K562 (cell line): ENCODE measurements around the gene RDH11. TPM values are rescaled to one million over a fixed set of nuclear protein-coding genes. Genes with fewer than 3 reads are reported as not detected.

Source experiments
- ATAC-seq: fragments of 200-7000 bp; cut with Tn5 transposase; 3 replicates; pipeline ENCODE4 v1.9.1; 2020; ENCODE audit warnings: moderate library complexity
- BruUV-seq: library from RNA; stranded (reverse); fragments of 400-500 nt; replicated peaks from 2 replicates; lab custom pipeline; 2021; lab: Mats Ljungman, UMichigan
- CTCF ChIA-PET: fragments of 300-600 bp; formaldehyde crosslinking; extraction: SDS; loops from one replicate; lab custom pipeline; 2021; ENCODE audit warnings: low intra/inter-chr PET ratio; lab: Yijun Ruan, JAX
- POLR2A ChIA-PET: fragments of 300-600, 350-650 bp; sonication (Branson Sonifier 250); formaldehyde crosslinking; extraction: SDS; loops from one replicate; lab custom pipeline; 2021; ENCODE audit warnings: antibody characterized with exemption, inconsistent platforms; lab: Yijun Ruan, JAX
- DNase-seq, 4 experiments: peaks; one replicate each; pipeline versions ENCODE4 v3.0.0 to v3.0.0-alpha.2; 2011 to 2018; ENCODE audit warnings: low spot score in 3 of 4, mixed read lengths in 3 of 4; ENCODE audit errors: extremely low read depth in 1 of 4
- FAIRE-seq: peaks from 2 replicates; lab custom pipeline; 2011; peaks lifted over from hg19 to GRCh38; lab: Jason Lieb, UNC
- H2AFZ ChIP-seq: 2 replicates; pipeline ENCODE4 v1.6.0; 2011; ENCODE audit warnings: low read depth, low read length, control low read depth, inconsistent platforms
- H3K27ac ChIP-seq: fragments of 200-600 bp; 3 replicates; pipeline ENCODE4 v1.8.0; 2011; ENCODE audit warnings: low read depth, mild to moderate bottlenecking, control low read depth, inconsistent platforms, low read length, moderate library complexity, mixed read lengths; ENCODE audit errors: extremely low read depth
- H3K27me3 ChIP-seq, 2 experiments: fragments of 300-600 bp in 1 of 2; 2 replicates in 1 of 2; 3 replicates in 1 of 2; pipeline versions ENCODE4 v1.6.0 to v1.8.0; 2011; ENCODE audit warnings: inconsistent platforms in 2 of 2, low read length in 2 of 2, mild to moderate bottlenecking in 1 of 2, mixed read lengths in 1 of 2, moderate library complexity in 1 of 2; ENCODE audit not compliant: control insufficient read depth in 2 of 2, insufficient read depth in 2 of 2
- H3K36me3 ChIP-seq: fragments of 300-600 bp; 3 replicates; pipeline ENCODE4 v1.8.0; 2011; ENCODE audit warnings: mild to moderate bottlenecking, low read length, inconsistent platforms; ENCODE audit not compliant: control insufficient read depth, insufficient read depth
- H3K4me1 ChIP-seq, 2 experiments: fragments of 200-600 bp in 1 of 2; replicated peaks in 1 of 2; 2 replicates in 1 of 2; 3 replicates in 1 of 2; pipeline versions ENCODE4 v1.5.1 to v1.8.0; 2011; ENCODE audit warnings: inconsistent platforms in 2 of 2, low read length in 2 of 2, mild to moderate bottlenecking in 1 of 2, mixed read lengths in 1 of 2, moderate library complexity in 1 of 2; ENCODE audit not compliant: control insufficient read depth in 2 of 2, insufficient read depth in 2 of 2
- H3K4me2 ChIP-seq: 2 replicates; pipeline ENCODE4 v1.6.1; 2011; ENCODE audit warnings: low read length, control low read depth, inconsistent platforms, mixed read lengths; ENCODE audit not compliant: insufficient read depth
- H3K4me3 ChIP-seq: fragments of 200-600 bp; sonication (generic), shearing (Covaris generic); 2 replicates; pipeline ENCODE4 v1.5.1; 2016; ENCODE audit warnings: control low read depth, inconsistent platforms
- H3K79me2 ChIP-seq: fragments of 200-600 bp; 3 replicates; pipeline ENCODE4 v1.8.0; 2011; ENCODE audit warnings: low read length, inconsistent platforms; ENCODE audit not compliant: control insufficient read depth, insufficient read depth
- H3K9ac ChIP-seq, 2 experiments: 2 replicates each; pipeline versions ENCODE4 v1.6.0 to v1.6.1; 2011; ENCODE audit warnings: low read depth in 2 of 2, low read length in 2 of 2, control low read depth in 1 of 2, inconsistent platforms in 1 of 2, mild to moderate bottlenecking in 1 of 2, mixed read lengths in 1 of 2; ENCODE audit not compliant: insufficient read depth in 1 of 2
- H3K9me1 ChIP-seq: one replicate; pipeline ENCODE4 v1.6.0; 2011; ENCODE audit warnings: inconsistent platforms, mild to moderate bottlenecking, low read length, moderate library complexity; ENCODE audit not compliant: control insufficient read depth, insufficient read depth
- H3K9me3 ChIP-seq: replicated peaks from 2 replicates; pipeline ENCODE4 v1.5.1; 2011; ENCODE audit warnings: low read depth, low read length, inconsistent platforms; ENCODE audit not compliant: control insufficient read depth, insufficient read depth
- H4K20me1 ChIP-seq: replicated peaks from 2 replicates; pipeline ENCODE4 v1.6.1; 2011; ENCODE audit warnings: low read length, inconsistent platforms, mixed read lengths; ENCODE audit not compliant: control insufficient read depth, insufficient read depth
- HMGN3 ChIP-seq: IDR thresholded peaks from 2 replicates; pipeline ENCODE4 v1.6.1; 2011; ENCODE audit warnings: borderline replicate concordance, low read depth, mild to moderate bottlenecking, mixed read lengths, low read length; ENCODE audit not compliant: insufficient read length; ENCODE audit errors: extremely low read depth
- KLF6 ChIP-seq: fragments of 250-450 bp; sonication (Bioruptor Pico); IDR thresholded peaks from 2 replicates; pipeline ENCODE4 v1.4.0; 2020; ENCODE audit warnings: mild to moderate bottlenecking, moderate library complexity, borderline replicate concordance
- MCM2 ChIP-seq: fragments of 450-650 bp; IDR thresholded peaks from 2 replicates; pipeline ENCODE4 v1.6.1; 2017; ENCODE audit warnings: low read depth, mild to moderate bottlenecking
- POLR2AphosphoS2 ChIP-seq: IDR thresholded peaks from 2 replicates; pipeline ENCODE4 v1.6.1; 2012; ENCODE audit warnings: low read length, improper control_type of control experiment
- RFX1 ChIP-seq: fragments of 450-650 bp; IDR thresholded peaks from 2 replicates; pipeline ENCODE4 v1.6.1; 2016; ENCODE audit warnings: mild to moderate bottlenecking, moderate library complexity
- SFPQ ChIP-seq: fragments of 200-400 bp; formaldehyde crosslinking; IDR thresholded peaks from 2 replicates; pipeline ENCODE4 v1.6.1; 2017; ENCODE audit warnings: mild to moderate bottlenecking, low read depth, low read length, moderate library complexity
- ZNF347 ChIP-seq: fragments of 450-650 bp; formaldehyde crosslinking; IDR thresholded peaks from 2 replicates; pipeline ENCODE4 v1.4.0; 2020; ENCODE audit warnings: low read depth, mild to moderate bottlenecking, moderate library complexity
- ZNF436 ChIP-seq: fragments of 250-450, 450-650 bp; sonication (Bioruptor Pico); formaldehyde crosslinking; IDR thresholded peaks from 2 replicates; pipeline ENCODE4 v1.7.0; 2020; ENCODE audit warnings: mild to moderate bottlenecking
- ZNF592 ChIP-seq: fragments of 450-650 bp; IDR thresholded peaks from 2 replicates; pipeline ENCODE4 v1.6.1; 2017; ENCODE audit warnings: antibody characterized with exemption, mild to moderate bottlenecking
- ZNF785 ChIP-seq: fragments of 250-450 bp; sonication (Bioruptor Pico); IDR thresholded peaks from 2 replicates; pipeline ENCODE4 v1.4.0; 2020; ENCODE audit warnings: mild to moderate bottlenecking
- WGBS: fragments of 100-300 bp; shearing (Covaris generic); methylation state at CpG from one replicate; pipeline ENCODE4 v1.1.6; 2016; ENCODE audit warnings: low coverage, mixed read lengths; ENCODE audit not compliant: insufficient coverage; ENCODE audit errors: missing lambda C conversion rate; 5-methylcytosine and 5-hydroxymethylcytosine counted together
- in situ Hi-C: fragments of 300-500 bp; cut with MboI; formaldehyde crosslinking; loops from 4 replicates; pipeline ENCODE4 v1.15.0; 2018; ENCODE audit warnings: inconsistent platforms, mixed read lengths
- intact Hi-C: fragments of 100-400 bp; cut with micrococcal nuclease; formaldehyde crosslinking; loops from 2 replicates; pipeline ENCODE4 v1.14.2; 2022
- polyA plus RNA-seq, 8 experiments: library from polyadenylated mRNA; depleted of rRNA in 4 of 8; stranded (reverse) in 5 of 8; unstranded in 3 of 8; fragments of >200 nt; fragmentation: Nextera tagmentation in 2 of 8; fragmentation: Illumina TruSeq in 1 of 8; extraction: Ambion mirVana in 2 of 8; extraction: Trizol in 1 of 8; gene quantifications; 2 replicates each; pipeline versions ENCODE4 v1.2.1 to v1.2.3, GENCODE V29; 2011 to 2014; ENCODE audit warnings: inconsistent platforms in 1 of 8, missing spikeins in 1 of 8
- total RNA-seq, 7 experiments: library from RNA; depleted of rRNA in 6 of 7; stranded (reverse); fragments of >200 nt in 6 of 7; fragmentation: Illumina TruSeq in 2 of 7; extraction: Trizol in 2 of 7; gene quantifications; 2 replicates each; pipeline versions ENCODE4 v1.2.1 to v1.2.3, GENCODE V29; 2011 to 2021; ENCODE audit warnings: low replicate concordance in 1 of 7

The RDH11 gene
- total and polyA plus RNA-seq, 9 of the 15 experiments (the other 6 are each of a cell fraction or from before 2014, with no cell fraction given) = 50.6 to 172 (median 70.5) TPM

GRCh38 chr14:67643713-67644112 lies 51.9 kb downstream of the RDH11 start:
- CTCF ChIA-PET = no interaction called here
- no peaks in the 10 kb centered on the region for H4K20me1 ChIP-seq
- in situ Hi-C loops = no loop called here
- BruUV-seq = no TSS peak
- H3K27me3 ChIP-seq = no peaks in the 10 kb centered on the region
- intact Hi-C loops = no loop called here
- H3K9me3 ChIP-seq = no peaks in the 10 kb centered on the region
- H3K4me1 ChIP-seq = peaks cover 0 to 16% of the 10 kb centered on the region in 2 experiments; a peak in 3 of 5 replicates
- no peak overlapping the region for H3K4me2 ChIP-seq
- no peak overlapping the region for H3K9ac ChIP-seq
- no peak overlapping the region for H3K4me3 ChIP-seq
- no peak overlapping the region for H3K27ac ChIP-seq
- FAIRE-seq (no peak), ATAC-seq (peak; percentile 29; the same call in 1 of the 3 replicates), DNase-seq (no peak)
- H3K36me3 ChIP-seq = peaks cover 35% of the 10 kb centered on the region
- 0% methylated on average over 1 of the region's 1 CpG for WGBS
- H3K79me2 ChIP-seq = no peaks in the 10 kb centered on the region
- no peaks in the 10 kb centered on the region for H3K9me1 ChIP-seq
- POLR2A ChIA-PET = interaction anchor here (0.6 to 1.5 kb wide), 3 partner anchors 9 to 14 kb away, joined by 4 to 7 read pairs (median 5); no protein-coding TSS in a partner anchor
- H2AFZ ChIP-seq = no peak overlapping the region
- no peak for TF ChIP-seq ZNF436
- no peak for TF ChIP-seq HMGN3
- no peak for TF ChIP-seq POLR2AphosphoS2
- TF ChIP-seq ZNF347 = no peak
- TF ChIP-seq KLF6 (CRISPR knock-in tag) = no peak
- no peak for TF ChIP-seq RFX1
- TF ChIP-seq SFPQ = no peak
- TF ChIP-seq MCM2 = no peak
- no peak for TF ChIP-seq ZNF785 (CRISPR knock-in tag)
- TF ChIP-seq ZNF592 = no peak
